WTC11 (cell line): ENCODE measurements around the gene CSNK1A1. TPM values are rescaled to one million over a fixed set of nuclear protein-coding genes. Genes with fewer than 3 reads are reported as not detected.

Experiments used
- ATAC-seq: fragments of 200-7000 bp; cut with Tn5 transposase; 2 replicates; pipeline ENCODE4 v1.10.0; 2021; ENCODE audit warnings: mild to moderate bottlenecking, moderate library complexity
- CTCF ChIA-PET: fragments of 300-600 bp; sonication (Branson Sonifier 250); formaldehyde crosslinking; loops from one replicate; lab custom pipeline; 2021; ENCODE audit warnings: antibody characterized with exemption; lab: Charles Lee
- POLR2A ChIA-PET: fragments of 350-600 bp; sonication (Branson Sonifier 250); formaldehyde crosslinking; loops from one replicate; lab custom pipeline; 2021; ENCODE audit warnings: antibody characterized with exemption; lab: Charles Lee
- DNase-seq: peaks from one replicate; pipeline ENCODE4 v3.0.0; 2021; ENCODE audit warnings: low spot score
- H3K27ac Mint-ChIP-seq: 2 replicates; pipeline ENCODE4 v1.8.0; 2021; ENCODE audit warnings: mixed read lengths
- H3K27me3 Mint-ChIP-seq: 2 replicates; pipeline ENCODE4 v1.8.0; 2021; ENCODE audit warnings: low read depth, mild to moderate bottlenecking, moderate library complexity, mixed read lengths
- H3K36me3 Mint-ChIP-seq: 2 replicates; pipeline ENCODE4 v1.8.0; 2021; ENCODE audit warnings: mixed read lengths
- H3K4me1 Mint-ChIP-seq: 2 replicates; pipeline ENCODE4 v1.8.0; 2022; ENCODE audit warnings: mixed read lengths
- H3K4me3 Mint-ChIP-seq: 2 replicates; pipeline ENCODE4 v1.8.0; 2021; ENCODE audit warnings: mild to moderate bottlenecking, moderate library complexity, mixed read lengths
- H3K9me3 Mint-ChIP-seq: 2 replicates; pipeline ENCODE4 v1.8.0; 2021; ENCODE audit warnings: mixed read lengths
- AR ChIP-seq: fragments of 250-450 bp; sonication (Bioruptor Pico); IDR thresholded peaks from 2 replicates; pipeline ENCODE4 v1.9.0; 2021; ENCODE audit warnings: mild to moderate bottlenecking
- ATF3 ChIP-seq: sonication (generic); formaldehyde crosslinking; conservative IDR thresholded peaks from 2 replicates; pipeline ENCODE4 v1.8.1; 2022; ENCODE audit warnings: mild to moderate bottlenecking, missing genetic modification reagents
- ATF6 ChIP-seq: sonication (generic); formaldehyde crosslinking; IDR thresholded peaks from 2 replicates; pipeline ENCODE4 v1.8.1; 2023; ENCODE audit warnings: mild to moderate bottlenecking, missing genetic modification reagents
- CTCF ChIP-seq: fragments of 200-600 bp; IDR thresholded peaks from 2 replicates; pipeline ENCODE4 v1.8.0; 2022; ENCODE audit warnings: antibody characterized with exemption
- EMX1 ChIP-seq: fragments of 250-450 bp; sonication (Bioruptor Pico); IDR thresholded peaks from 2 replicates; pipeline ENCODE4 v1.8.0; 2021; ENCODE audit warnings: mild to moderate bottlenecking
- PREB ChIP-seq: sonication (generic); formaldehyde crosslinking; IDR thresholded peaks from 2 replicates; pipeline ENCODE4 v1.8.1; 2022; ENCODE audit warnings: mild to moderate bottlenecking, missing genetic modification reagents, moderate library complexity, borderline replicate concordance
- TEAD1 ChIP-seq: sonication (generic); formaldehyde crosslinking; IDR thresholded peaks from 2 replicates; pipeline ENCODE4 v1.8.0; 2022; ENCODE audit warnings: mild to moderate bottlenecking, missing genetic modification reagents
- ZNF232 ChIP-seq: sonication (generic); formaldehyde crosslinking; IDR thresholded peaks from 2 replicates; pipeline ENCODE4 v1.8.0; 2022; ENCODE audit warnings: mild to moderate bottlenecking, missing genetic modification reagents
- ZNF416 ChIP-seq: fragments of 250-450 bp; sonication (Bioruptor Pico); IDR thresholded peaks from 2 replicates; pipeline ENCODE4 v1.9.0; 2021; ENCODE audit warnings: mild to moderate bottlenecking, inconsistent platforms
- ZNF532 ChIP-seq: fragments of 250-450 bp; sonication (Bioruptor Pico); IDR thresholded peaks from 2 replicates; pipeline ENCODE4 v1.9.0; 2021; ENCODE audit warnings: mild to moderate bottlenecking, borderline replicate concordance
- total RNA-seq: library from RNA; stranded (reverse); gene quantifications from 3 replicates; pipeline ENCODE4 v1.2.3, GENCODE V29; 2021

The CSNK1A1 gene
- total RNA-seq, 1 experiment from 2014 or later = 276 TPM

GRCh38 chr5:149521739-149522685, 29.2 kb downstream of the CSNK1A1 start:
- peak overlapping the region; percentile 53 for H3K27ac Mint-ChIP-seq

More at GRCh38 chr5:149521739-149522685, 29.2 kb downstream of the CSNK1A1 start:
- CTCF ChIA-PET = interaction anchor here (0.8 to 1.1 kb wide), 5 partner anchors 14 to 80 kb away, joined by 3 to 4 read pairs (median 3); no protein-coding TSS in a partner anchor
- Mint-ChIP-seq H3K36me3 (peaks cover 28% of the 10 kb centered on the region), H3K4me3 (no peak overlapping the region), H3K9me3 (no peaks in the 10 kb centered on the region)
- ATAC-seq = no peak
- TF ChIP-seq ATF6 (CRISPR knock-in tag) = no peak
- TF ChIP-seq ZNF416 (CRISPR knock-in tag) = no peak
- no peak for TF ChIP-seq EMX1 (CRISPR knock-in tag)
- TF ChIP-seq ATF3 (CRISPR knock-in tag) = no peak
- TF ChIP-seq ZNF232 = no peak
- TF ChIP-seq AR (CRISPR knock-in tag) = no peak
- no peak for TF ChIP-seq PREB
- no peak for TF ChIP-seq ZNF532 (CRISPR knock-in tag)
- no peak for TF ChIP-seq TEAD1 (CRISPR knock-in tag)
- TF ChIP-seq CTCF = no peak
- TF ChIP-seq, all 79 proteins: peak for 0
- DNase-seq = no peak
- POLR2A ChIA-PET = interaction anchor here (0.5 to 0.7 kb wide), 3 partner anchors 14 to 1647 kb away, joined by 3 to 7 read pairs (median 4); no protein-coding TSS in a partner anchor
- H3K27me3 Mint-ChIP-seq = no peaks in the 10 kb centered on the region
- peaks cover 60% of the 10 kb centered on the region for H3K4me1 Mint-ChIP-seq
